GM10847 (cell line): ENCODE data around the gene TOE1.
A peak's percentile ranks its signal among the peaks of the same experiment; 100 is the strongest.

ENCODE experiments used
- POLR2A ChIP-seq: IDR thresholded peaks from 2 replicates; pipeline ENCODE4 v1.6.1; 2011; ENCODE audit not compliant: insufficient read length; ENCODE audit errors: extremely low read depth

The TOE1 gene

GRCh38 chr1:45339789-45340558, at the start of gene TOE1, which contains the start of gene MUTYH:
TOE1 (plus strand) TSS chr1:45340170; CDS start chr1:45340253, 83 bp downstream.
MUTYH (minus strand) TSS chr1:45340440; CDS start chr1:45334505, 5,935 bp downstream.
- peak; percentile 65 for TF ChIP-seq POLR2A

GRCh38 chr1:45291716-45292115, 48.3 kb upstream of the TOE1 start:
- no peak for TF ChIP-seq POLR2A

GRCh38 chr1:45297666-45298356, 42.2 kb upstream of the TOE1 start:
- no peak for TF ChIP-seq POLR2A

GRCh38 chr1:45299296-45299695, 40.7 kb upstream of the TOE1 start:
- TF ChIP-seq POLR2A, result no peak

- no peak for TF ChIP-seq POLR2A
These were observed 39.8 kb upstream of the TOE1 start for GRCh38 chr1:45299981-45300668.

GRCh38 chr1:45300669-45300997, 39.3 kb upstream of the TOE1 start:
- no peak for TF ChIP-seq POLR2A

- TF ChIP-seq POLR2A, result no peak
These were observed 37.3 kb upstream of the TOE1 start for GRCh38 chr1:45302505-45303150.

- peak; percentile 35 for TF ChIP-seq POLR2A
These were observed 36.3 kb upstream of the TOE1 start for GRCh38 chr1:45303520-45304310.

GRCh38 chr1:45304311-45305081, 35.5 kb upstream of the TOE1 start:
- TF ChIP-seq POLR2A, result no peak

- TF ChIP-seq POLR2A, result no peak
These were observed 34.7 kb upstream of the TOE1 start for GRCh38 chr1:45305231-45305630.

- no peak for TF ChIP-seq POLR2A
These were observed 33.7 kb upstream of the TOE1 start for GRCh38 chr1:45306319-45306718.

- TF ChIP-seq POLR2A, result no peak
These were observed 33.1 kb upstream of the TOE1 start for GRCh38 chr1:45306905-45307304.

- no peak for TF ChIP-seq POLR2A
These were observed 25.7 kb upstream of the TOE1 start for GRCh38 chr1:45314266-45314665.

GRCh38 chr1:45317166-45317565, 22.8 kb upstream of the TOE1 start:
- no peak for TF ChIP-seq POLR2A
